DND-41 (cell line): ENCODE data around the gene COL4A6.

ENCODE experiments used
- CTCF ChIP-seq: IDR thresholded peaks from 2 replicates; pipeline ENCODE4 v1.5.1; 2012; ENCODE audit warnings: borderline replicate concordance, low read length, moderate library complexity, mild to moderate bottlenecking; ENCODE audit not compliant: poor library complexity, severe bottlenecking; ENCODE audit errors: extremely low read depth
- EZH2 ChIP-seq: IDR thresholded peaks from 3 replicates; pipeline ENCODE4 v1.6.1; 2012; ENCODE audit warnings: borderline replicate concordance, low read depth, mild to moderate bottlenecking, moderate library complexity, low read length, inconsistent platforms; ENCODE audit not compliant: severe bottlenecking

GRCh38 chrX:108353452-108353851 is 84.8 kb downstream of the COL4A6 start:
- TF ChIP-seq CTCF (no peak), EZH2 (no peak)
